Astrocyte (in vitro differentiated cells and primary cell): ENCODE measurements around the gene NEBL.

ENCODE experiments used
- CTCF ChIP-seq: IDR thresholded peaks from 2 replicates; pipeline ENCODE4 v1.5.1; 2011; ENCODE audit warnings: low read depth, mild to moderate bottlenecking, inconsistent platforms, low read length, moderate library complexity; ENCODE audit not compliant: insufficient read depth
- EZH2 ChIP-seq: IDR thresholded peaks from 2 replicates; pipeline ENCODE4 v1.6.1; 2012; ENCODE audit warnings: mild to moderate bottlenecking, low read length, inconsistent platforms; ENCODE audit not compliant: insufficient read depth

- TF ChIP-seq EZH2 (no peak), CTCF (no peak)
These were observed 5.0 kb downstream of the NEBL start for GRCh38 chr10:20892011-20892585.
